ENCODE measurements around the gene SPATA31A7. TPM values are rescaled to one million over a fixed set of nuclear protein-coding genes. Genes with fewer than 3 reads are reported as not detected.

The SPATA31A7 gene
- total RNA-seq (2022; extraction: Qiagen RNA extraction; ENCODE audit: low read depth) = not detected in 5 replicates

GRCh38 chr9:61189736-61190135 is at the start of gene SPATA31A7:
SPATA31A7 (plus strand) TSS chr9:61190036; CDS start chr9:61190065, 29 bp downstream.

